Naive thymus-derived CD4-positive, alpha-beta T cell (primary cell): ENCODE measurements around the gene MYL7. TPM values are rescaled to one million over a fixed set of nuclear protein-coding genes. Genes with fewer than 3 reads are reported as not detected.
A peak's percentile ranks its signal among the peaks of the same experiment; 100 is the strongest.

ENCODE experiments used
- ATAC-seq: fragments of 150-1000 bp; cut with Tn5 transposase; 2 replicates; pipeline ENCODE4 v1.10.0; 2021; ENCODE audit warnings: mild to moderate bottlenecking, moderate library complexity
- CTCF ChIA-PET: fragments of 350-600 bp; sonication (Branson Sonifier 250); formaldehyde crosslinking; loops from one replicate; lab custom pipeline; 2021; ENCODE audit warnings: antibody characterized with exemption; lab: Charles Lee
- POLR2A ChIA-PET: fragments of 350-600 bp; sonication (Branson Sonifier 250); formaldehyde crosslinking; loops from one replicate; lab custom pipeline; 2021; ENCODE audit warnings: antibody characterized with exemption, inconsistent platforms; lab: Charles Lee
- DNase-seq, 9 donors: peaks; one replicate each; pipeline versions ENCODE4 v3.0.0 to v3.0.0-alpha.2; 2020 to 2022; ENCODE audit warnings: mixed read lengths in 1 of 9
- H3K27ac ChIP-seq: one replicate; pipeline ENCODE4 v1.7.0; 2013; ENCODE audit warnings: mild to moderate bottlenecking, low read depth, low read length, moderate library complexity
- H3K27me3 ChIP-seq, 2 donors: one replicate each; pipeline ENCODE4 v1.7.0; 2013; ENCODE audit warnings: low read length in 2 of 2, mild to moderate bottlenecking in 2 of 2, moderate library complexity in 2 of 2; ENCODE audit not compliant: control insufficient read depth in 2 of 2, insufficient read depth in 2 of 2
- H3K36me3 ChIP-seq, 3 experiments: 1 replicate in 2 of 3; 2 replicates in 1 of 3; pipeline ENCODE4 v1.7.0; 2013; ENCODE audit warnings: low read length in 3 of 3, mild to moderate bottlenecking in 3 of 3, moderate library complexity in 1 of 3; ENCODE audit not compliant: insufficient read depth in 3 of 3, control insufficient read depth in 2 of 3
- H3K4me1 ChIP-seq, 2 donors: one replicate each; pipeline ENCODE4 v1.7.0; 2013; ENCODE audit warnings: low read length in 2 of 2, mild to moderate bottlenecking in 2 of 2, moderate library complexity in 1 of 2; ENCODE audit not compliant: control insufficient read depth in 2 of 2, insufficient read depth in 2 of 2
- H3K4me3 ChIP-seq: 2 replicates; pipeline ENCODE4 v1.7.0; 2013; ENCODE audit warnings: mild to moderate bottlenecking, low read length
- H3K9me3 ChIP-seq, 3 experiments: 1 replicate in 2 of 3; 2 replicates in 1 of 3; pipeline ENCODE4 v1.7.0; 2013; ENCODE audit warnings: low read length in 3 of 3; ENCODE audit not compliant: control insufficient read depth in 2 of 3
- H3K27ac Mint-ChIP-seq, 9 donors: one replicate each; pipeline ENCODE4 v1.8.0; 2020 to 2022; ENCODE audit warnings: mixed read lengths in 9 of 9, mild to moderate bottlenecking in 8 of 9, moderate library complexity in 5 of 9, inconsistent platforms in 2 of 9
- H3K27me3 Mint-ChIP-seq, 5 donors: one replicate each; pipeline ENCODE4 v1.8.0; 2021 to 2022; ENCODE audit warnings: mixed read lengths in 5 of 5, mild to moderate bottlenecking in 1 of 5
- H3K36me3 Mint-ChIP-seq, 5 donors: one replicate each; pipeline ENCODE4 v1.8.0; 2020 to 2022; ENCODE audit warnings: mixed read lengths in 5 of 5, mild to moderate bottlenecking in 3 of 5, inconsistent platforms in 1 of 5
- H3K4me1 Mint-ChIP-seq, 7 donors: one replicate each; pipeline ENCODE4 v1.8.0; 2020 to 2022; ENCODE audit warnings: mixed read lengths in 7 of 7, mild to moderate bottlenecking in 3 of 7, inconsistent platforms in 1 of 7
- H3K4me3 Mint-ChIP-seq, 10 donors: one replicate each; pipeline ENCODE4 v1.8.0; 2020 to 2022; ENCODE audit warnings: mild to moderate bottlenecking in 10 of 10, mixed read lengths in 10 of 10, moderate library complexity in 6 of 10, inconsistent platforms in 2 of 10
- H3K9me3 Mint-ChIP-seq, 11 donors: one replicate each; pipeline ENCODE4 v1.8.0; 2020 to 2022; ENCODE audit warnings: mixed read lengths in 11 of 11, mild to moderate bottlenecking in 4 of 11, inconsistent platforms in 1 of 11, moderate library complexity in 1 of 11
- intact Hi-C, 2 donors: fragments of 100-400 bp; cut with micrococcal nuclease; formaldehyde crosslinking; loops; one replicate each; pipeline ENCODE4 v1.15.1; 2023
- polyA plus RNA-seq, 2 donors: library from polyadenylated mRNA; unstranded; fragments of 300-500 nt; fragmentation: Illumina TruSeq; gene quantifications; one replicate each; pipeline ENCODE4 v1.2.3, GENCODE V29; 2021
- total RNA-seq, 6 experiments: library from RNA in 5 of 6; stranded (reverse) in 5 of 6; gene quantifications; 1 replicate in 5 of 6; 2 replicates in 1 of 6; pipeline ENCODE4 v1.2.3 and lab custom pipeline; 2021 to 2026

The MYL7 gene
- total and polyA plus RNA-seq, 7 experiments from 2014 or later, result not detected

DNA sequence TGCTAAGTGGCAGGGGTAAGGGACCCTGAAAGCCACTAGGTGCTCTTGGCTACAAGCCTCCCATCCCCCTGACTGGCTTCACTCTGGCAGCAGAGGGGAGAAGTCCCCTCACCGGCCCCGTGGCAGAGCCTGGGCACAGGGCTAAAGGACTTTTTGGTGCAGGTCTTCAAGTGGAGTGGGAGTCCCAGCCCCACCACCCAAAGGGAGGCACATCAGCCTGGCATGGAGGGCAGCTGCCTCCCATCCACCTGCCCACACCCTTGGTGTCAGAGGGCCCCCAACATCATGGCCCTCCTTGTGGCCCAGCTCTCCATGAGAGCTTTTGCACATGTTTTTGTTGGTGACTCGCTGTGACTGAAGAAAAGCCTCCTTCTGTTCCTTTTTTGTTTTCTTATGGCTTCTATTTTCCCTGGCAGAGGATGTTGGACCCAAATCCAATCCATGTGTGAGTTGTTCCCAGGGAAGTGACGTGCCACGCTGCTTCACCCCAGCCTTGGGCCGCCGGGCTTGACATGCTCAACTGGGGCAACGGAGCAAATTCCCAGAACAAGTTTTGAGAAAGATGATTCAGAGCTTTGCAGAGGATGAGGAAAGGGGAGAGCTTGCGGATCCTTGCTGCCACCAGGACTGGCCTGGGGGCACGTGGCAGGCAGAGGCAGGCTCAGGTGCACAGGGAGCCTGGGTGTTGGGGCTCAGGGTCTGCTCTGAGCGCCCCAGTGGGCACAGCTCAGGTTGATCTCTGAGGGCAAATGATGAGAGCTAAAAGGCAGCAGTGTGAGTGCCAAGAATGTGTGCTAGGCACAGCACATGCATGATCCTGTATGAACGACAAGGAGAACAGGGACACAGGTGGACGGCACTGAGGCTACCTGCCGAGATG lies 38.9 kb downstream of the MYL7 start:
- Histone ChIP-seq H3K4me3 (no peak overlapping the region), H3K36me3 (no peaks in the 10 kb centered on the region), H3K27ac (no peak overlapping the region), H3K9me3 (no peaks in the 10 kb centered on the region), H3K4me1 (no peaks in the 10 kb centered on the region), H3K27me3 (no peaks in the 10 kb centered on the region)
- Mint-ChIP-seq H3K27me3 (peaks cover 0 to 24% (median 0%) of the 10 kb centered on the region in 5 donors), H3K36me3 (no peaks in the 10 kb centered on the region), H3K4me1 (peaks cover 10 to 28% (median 17%) of the 10 kb centered on the region in 7 donors), H3K9me3 (peaks cover 0 to 2% (median 0%) of the 10 kb centered on the region in 11 donors), H3K4me3 (peak overlapping the region in 9 of 10 donors; percentile 1 to 77 (median 40)), H3K27ac (peak overlapping the region in 7 of 9 donors; percentile 19 to 76 (median 54))
- ATAC-seq (no peak), DNase-seq (no peak)
- CTCF ChIA-PET, result no interaction called here
- intact Hi-C loops, result no loop called here
- POLR2A ChIA-PET, result interaction anchor here (0.8 to 1.4 kb wide), 2 partner anchors 21 to 388 kb away, joined by 3 to 4 read pairs; partner anchors contain the start of gene NUDCD3

GRCh38 chr7:44101303-44101965 lies 39.7 kb downstream of the MYL7 start:
- peak overlapping the region in 1 of 9 donors; percentile 76 for H3K27ac Mint-ChIP-seq

GRCh38 chr7:44100458-44101302 lies 40.5 kb downstream of the MYL7 start:
- H3K9me3 Mint-ChIP-seq, result peaks cover 0 to under 1% (median 0%) of the 10 kb centered on the region in 11 donors
- ATAC-seq, result no peak
- Histone ChIP-seq H3K27me3 (no peaks in the 10 kb centered on the region), H3K9me3 (no peaks in the 10 kb centered on the region), H3K36me3 (no peaks in the 10 kb centered on the region), H3K4me3 (no peak overlapping the region), H3K4me1 (no peaks in the 10 kb centered on the region), H3K27ac (no peak overlapping the region)
- ChIA-PET POLR2A (no interaction called here), CTCF (no interaction called here)
- intact Hi-C loops, result no loop called here
- peaks cover 4 to 22% (median 13%) of the 10 kb centered on the region in 7 donors for H3K4me1 Mint-ChIP-seq
- H3K27ac Mint-ChIP-seq, result peak overlapping the region in 1 of 9 donors; percentile 67
- peak overlapping the region in 1 of 10 donors; percentile 29 for H3K4me3 Mint-ChIP-seq
- H3K27me3 Mint-ChIP-seq, result peaks cover 0 to 21% (median 0%) of the 10 kb centered on the region in 5 donors
- H3K36me3 Mint-ChIP-seq, result no peaks in the 10 kb centered on the region
- no peak for DNase-seq

More at GRCh38 chr7:44101303-44101965, 39.7 kb downstream of the MYL7 start:
- H3K4me3 Mint-ChIP-seq, result no peak overlapping the region
- Histone ChIP-seq H3K4me1 (no peaks in the 10 kb centered on the region), H3K36me3 (no peaks in the 10 kb centered on the region), H3K9me3 (no peaks in the 10 kb centered on the region), H3K27ac (no peak overlapping the region), H3K4me3 (no peak overlapping the region), H3K27me3 (no peaks in the 10 kb centered on the region)
- no peak for DNase-seq
- no peak for ATAC-seq
- H3K27me3 Mint-ChIP-seq, result peaks cover 0 to 24% (median 0%) of the 10 kb centered on the region in 5 donors
- ChIA-PET CTCF (no interaction called here), POLR2A (interaction anchor here (0.8 to 1.4 kb wide), 2 partner anchors 20 to 389 kb away, joined by 3 to 4 read pairs; partner anchors contain the start of gene NUDCD3)
- H3K9me3 Mint-ChIP-seq, result peaks cover 0 to 2% (median 0%) of the 10 kb centered on the region in 11 donors
- intact Hi-C loops, result no loop called here
- no peaks in the 10 kb centered on the region for H3K36me3 Mint-ChIP-seq
- peaks cover 11 to 28% (median 20%) of the 10 kb centered on the region in 7 donors for H3K4me1 Mint-ChIP-seq

GRCh38 chr7:44099669-44100068 lies 41.5 kb downstream of the MYL7 start:
- ChIA-PET CTCF (no interaction called here), POLR2A (interaction anchor here (0.7 kb wide), 1 partner anchor 13 kb away, joined by 3 read pairs; no protein-coding TSS in a partner anchor)
- Histone ChIP-seq H3K4me1 (no peaks in the 10 kb centered on the region), H3K36me3 (no peaks in the 10 kb centered on the region), H3K9me3 (no peaks in the 10 kb centered on the region), H3K4me3 (no peak overlapping the region), H3K27me3 (no peaks in the 10 kb centered on the region), H3K27ac (no peak overlapping the region)
- ATAC-seq (no peak), DNase-seq (no peak)
- peak overlapping the region in 1 of 10 donors; percentile 45 for H3K4me3 Mint-ChIP-seq
- no peak overlapping the region for H3K27ac Mint-ChIP-seq
- intact Hi-C loops, result no loop called here
- H3K4me1 Mint-ChIP-seq, result peaks cover 0 to 17% (median 9%) of the 10 kb centered on the region in 7 donors
- no peaks in the 10 kb centered on the region for H3K36me3 Mint-ChIP-seq
- H3K9me3 Mint-ChIP-seq, result no peaks in the 10 kb centered on the region
- peaks cover 0 to 13% (median 0%) of the 10 kb centered on the region in 5 donors for H3K27me3 Mint-ChIP-seq

- H3K9me3 ChIP-seq, result no peaks in the 10 kb centered on the region
- DNase-seq, result no peak
- Mint-ChIP-seq H3K4me3 (no peak overlapping the region), H3K27me3 (peaks cover 0 to 9% (median 0%) of the 10 kb centered on the region in 5 donors), H3K36me3 (no peaks in the 10 kb centered on the region), H3K27ac (no peak overlapping the region), H3K9me3 (no peaks in the 10 kb centered on the region), H3K4me1 (peaks cover 0 to 18% (median 7%) of the 10 kb centered on the region in 7 donors)
- no peak overlapping the region for H3K27ac ChIP-seq
- intact Hi-C loops, result no loop called here
- H3K4me1 ChIP-seq, result no peaks in the 10 kb centered on the region
- no peak overlapping the region for H3K4me3 ChIP-seq
- ChIA-PET POLR2A (interaction anchor here (1.1 kb wide), 2 partner anchors 30 to 33 kb away, joined by 3 read pairs; no protein-coding TSS in a partner anchor), CTCF (no interaction called here)
- no peak for ATAC-seq
- H3K36me3 ChIP-seq, result no peaks in the 10 kb centered on the region
- H3K27me3 ChIP-seq, result no peaks in the 10 kb centered on the region
Measured at GRCh38 chr7:44098092-44099068, 42.8 kb downstream of the MYL7 start.
